Effector memory CD8-positive, alpha-beta T cell (primary cell): ENCODE results near the gene CTIF.

Source experiments
- ATAC-seq: fragments of 150-1000 bp; cut with Tn5 transposase; replicated peaks from 2 replicates; pipeline ENCODE4 v1.10.0; 2021; ENCODE audit warnings: mild to moderate bottlenecking, moderate library complexity
- DNase-seq, 3 experiments: peaks; one replicate each; pipeline ENCODE4 v3.0.0; 2021
- H3K27ac Mint-ChIP-seq, 2 donors: one replicate each; pipeline ENCODE4 v1.8.0; 2022; ENCODE audit warnings: mild to moderate bottlenecking in 2 of 2, mixed read lengths in 2 of 2, moderate library complexity in 2 of 2
- H3K27me3 Mint-ChIP-seq, 2 donors: one replicate each; pipeline ENCODE4 v1.8.0; 2022; ENCODE audit warnings: mixed read lengths in 2 of 2
- H3K36me3 Mint-ChIP-seq: one replicate; pipeline ENCODE4 v1.8.0; 2022; ENCODE audit warnings: mild to moderate bottlenecking, moderate library complexity, mixed read lengths; ENCODE audit not compliant: insufficient read depth
- H3K4me1 Mint-ChIP-seq, 2 donors: one replicate each; pipeline ENCODE4 v1.8.0; 2022; ENCODE audit warnings: low read depth in 2 of 2, mixed read lengths in 2 of 2
- H3K4me3 Mint-ChIP-seq, 2 donors: one replicate each; pipeline ENCODE4 v1.8.0; 2022; ENCODE audit warnings: mild to moderate bottlenecking in 2 of 2, mixed read lengths in 2 of 2, moderate library complexity in 2 of 2
- H3K9me3 Mint-ChIP-seq, 2 donors: one replicate each; pipeline ENCODE4 v1.8.0; 2022; ENCODE audit warnings: mixed read lengths in 2 of 2

The CTIF gene

DNA sequence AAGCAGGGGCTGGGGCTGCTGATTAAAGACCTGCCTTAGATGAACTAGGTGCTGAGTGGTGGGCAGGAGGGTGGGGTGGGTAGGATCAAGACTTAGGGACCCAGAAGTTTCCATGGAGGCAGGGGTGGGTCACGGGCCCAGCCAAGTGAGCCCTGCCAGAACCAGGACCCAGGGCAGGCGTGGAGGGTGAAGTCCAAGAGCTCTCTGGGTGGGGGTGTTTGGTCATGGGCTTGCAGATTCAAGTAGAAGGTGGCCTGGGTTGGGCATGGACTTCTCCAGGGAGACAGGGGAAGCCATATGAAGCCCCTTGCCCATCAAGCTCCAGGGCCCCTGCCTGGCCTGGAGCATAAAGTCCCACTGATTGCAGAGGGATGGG is 243.1 kb downstream of the CTIF start:
- no peak for DNase-seq

DNA sequence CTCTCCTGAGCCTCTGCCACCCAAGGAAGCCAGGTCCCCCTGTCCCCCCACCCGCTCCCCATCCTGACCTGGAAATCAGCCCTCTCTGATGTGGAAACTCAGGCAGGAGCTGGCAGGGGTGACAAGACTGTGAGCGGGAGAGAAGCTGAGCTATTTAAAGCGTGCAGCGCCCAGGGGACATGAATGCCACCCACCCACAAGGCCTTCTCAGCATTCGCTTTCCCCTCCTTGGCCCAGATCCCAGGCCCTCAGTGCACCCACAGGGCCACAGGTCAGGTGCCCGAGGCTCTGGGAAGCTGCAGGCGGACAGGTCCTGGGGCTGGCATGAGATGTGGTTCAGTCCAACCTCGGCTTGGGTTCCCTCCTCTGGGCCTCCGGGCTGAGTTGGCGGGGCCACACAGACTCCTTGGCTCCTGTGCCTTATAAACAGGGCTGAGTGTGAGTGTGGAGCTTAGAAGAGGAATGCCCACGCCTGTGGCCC is 243.6 kb downstream of the CTIF start:
- ATAC-seq (no peak), DNase-seq (no peak)
- no peaks in the 10 kb centered on the region for H3K27me3 Mint-ChIP-seq
- no peak overlapping the region for H3K4me3 Mint-ChIP-seq
- no peak overlapping the region for H3K27ac Mint-ChIP-seq
- H3K4me1 Mint-ChIP-seq: peaks cover 25 to 27% of the 10 kb centered on the region in 2 donors
- no peaks in the 10 kb centered on the region for H3K9me3 Mint-ChIP-seq
- peaks cover 4% of the 10 kb centered on the region for H3K36me3 Mint-ChIP-seq

More for the DNA sequence above, 243.1 kb downstream of the CTIF start:
- no peak overlapping the region for H3K4me3 Mint-ChIP-seq
- H3K4me1 Mint-ChIP-seq: peaks cover 29 to 32% of the 10 kb centered on the region in 2 donors
- no peak overlapping the region for H3K27ac Mint-ChIP-seq
- no peaks in the 10 kb centered on the region for H3K9me3 Mint-ChIP-seq
- peaks cover 4% of the 10 kb centered on the region for H3K36me3 Mint-ChIP-seq
- ATAC-seq: no peak
- H3K27me3 Mint-ChIP-seq: no peaks in the 10 kb centered on the region

DNA sequence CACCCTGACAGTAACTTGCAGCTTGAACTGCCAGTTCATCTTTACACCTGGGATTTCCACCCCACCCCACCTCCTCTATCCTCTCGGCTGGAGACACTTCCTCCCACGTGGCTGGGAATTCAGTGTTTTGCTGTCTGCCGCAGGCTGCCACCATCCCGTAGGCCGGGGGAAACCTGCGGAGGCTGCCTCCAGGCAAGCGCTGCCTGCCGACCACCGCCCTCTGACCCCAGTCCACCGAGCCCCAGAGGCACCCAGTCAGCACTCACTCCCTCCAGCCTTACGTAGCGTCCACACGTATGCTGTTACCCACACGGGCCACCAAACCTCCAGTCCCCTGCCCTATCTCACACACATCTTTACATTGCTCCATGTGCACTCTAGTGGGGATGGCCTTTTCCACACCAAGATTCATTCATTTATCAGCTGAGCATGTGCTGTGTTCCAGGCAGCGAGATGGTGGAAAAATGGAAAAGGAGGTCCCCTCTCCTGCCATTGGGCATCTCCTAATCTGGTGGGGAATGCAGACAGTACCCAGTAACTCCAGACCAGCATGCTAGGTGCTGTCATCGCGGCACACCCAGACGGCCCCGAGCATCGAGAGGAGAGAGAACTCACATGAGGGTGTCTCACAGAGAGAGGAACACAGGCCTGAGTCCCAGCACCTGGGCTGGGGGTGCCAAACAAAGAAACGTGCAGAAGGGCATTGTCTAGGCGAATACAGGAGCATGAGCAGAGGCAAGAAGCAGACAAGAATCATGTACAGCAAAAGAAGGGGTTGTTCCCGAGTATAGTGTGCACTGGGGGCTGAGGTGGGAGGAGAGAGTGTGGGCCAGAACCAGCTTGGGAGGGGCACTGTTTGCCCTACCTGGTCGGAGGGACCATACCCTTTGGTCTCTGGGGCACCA is 245.0 kb downstream of the CTIF start:
- Mint-ChIP-seq H3K4me3 (peak overlapping the region; percentile 26 to 44), H3K27me3 (no peaks in the 10 kb centered on the region), H3K27ac (peak overlapping the region; percentile 81 to 95), H3K36me3 (peaks cover 4% of the 10 kb centered on the region), H3K4me1 (peaks cover 21 to 26% of the 10 kb centered on the region in 2 donors), H3K9me3 (no peaks in the 10 kb centered on the region)
- DNase-seq: no peak
- no peak for ATAC-seq

DNA sequence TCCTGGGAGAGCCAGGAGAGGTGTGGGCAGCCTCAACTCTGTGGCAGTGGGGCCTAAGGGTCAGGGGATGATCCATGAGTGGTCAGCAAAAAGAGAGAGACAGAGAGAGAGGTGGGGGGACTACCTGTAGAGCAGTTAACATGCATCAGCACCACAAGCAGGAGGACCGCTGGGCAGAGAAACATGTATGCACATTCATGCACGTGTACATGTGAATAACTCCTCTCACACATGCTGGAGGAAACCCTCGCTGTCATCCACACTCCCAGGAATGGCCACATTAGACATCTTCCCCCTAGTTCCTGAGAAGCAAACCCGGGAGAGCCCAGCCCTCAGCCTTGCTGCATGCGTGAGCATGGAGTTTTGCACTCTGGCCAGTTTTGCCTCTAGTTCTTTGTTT is 245.8 kb downstream of the CTIF start:
- Mint-ChIP-seq H3K27ac (peak overlapping the region; percentile 81 to 95), H3K36me3 (peaks cover 4% of the 10 kb centered on the region), H3K4me1 (peaks cover 21 to 26% of the 10 kb centered on the region in 2 donors), H3K9me3 (no peaks in the 10 kb centered on the region), H3K27me3 (no peaks in the 10 kb centered on the region), H3K4me3 (peak overlapping the region; percentile 5 to 44)
- DNase-seq (no peak), ATAC-seq (peak; percentile 11)

DNA sequence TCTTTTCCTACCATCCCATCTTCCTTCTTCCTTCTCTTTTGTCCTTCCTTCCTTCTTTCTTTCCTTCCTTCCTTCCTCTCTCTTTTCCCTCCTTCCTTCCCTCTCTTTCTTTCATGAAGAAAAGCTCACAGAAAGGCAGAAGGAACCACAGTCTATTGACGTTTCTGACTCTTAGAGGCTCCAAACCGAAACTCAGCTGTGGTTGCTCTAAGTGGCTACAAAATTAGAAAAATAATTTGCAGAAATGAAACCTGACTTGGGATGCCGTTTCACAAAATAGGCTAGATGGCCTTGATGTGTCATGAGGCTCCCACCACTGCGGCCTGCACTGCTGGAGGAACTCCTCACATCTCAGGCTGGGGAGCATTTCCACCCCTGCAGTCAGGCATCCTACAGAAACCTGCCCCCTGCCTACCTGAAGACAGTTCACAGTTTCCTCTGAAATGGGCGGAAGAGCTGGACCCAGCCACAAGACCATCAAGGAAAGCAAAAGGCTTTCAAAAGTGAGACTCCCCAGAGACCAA is 246.3 kb downstream of the CTIF start:
- Mint-ChIP-seq H3K4me3 (peak overlapping the region; percentile 5 to 44), H3K4me1 (peaks cover 21 to 26% of the 10 kb centered on the region in 2 donors), H3K27me3 (no peaks in the 10 kb centered on the region), H3K36me3 (peaks cover 4% of the 10 kb centered on the region), H3K27ac (peak overlapping the region; percentile 81 to 95), H3K9me3 (no peaks in the 10 kb centered on the region)
- ATAC-seq (peak; percentile 88), DNase-seq (peak; percentile 13 to 24 (median 14))

DNA sequence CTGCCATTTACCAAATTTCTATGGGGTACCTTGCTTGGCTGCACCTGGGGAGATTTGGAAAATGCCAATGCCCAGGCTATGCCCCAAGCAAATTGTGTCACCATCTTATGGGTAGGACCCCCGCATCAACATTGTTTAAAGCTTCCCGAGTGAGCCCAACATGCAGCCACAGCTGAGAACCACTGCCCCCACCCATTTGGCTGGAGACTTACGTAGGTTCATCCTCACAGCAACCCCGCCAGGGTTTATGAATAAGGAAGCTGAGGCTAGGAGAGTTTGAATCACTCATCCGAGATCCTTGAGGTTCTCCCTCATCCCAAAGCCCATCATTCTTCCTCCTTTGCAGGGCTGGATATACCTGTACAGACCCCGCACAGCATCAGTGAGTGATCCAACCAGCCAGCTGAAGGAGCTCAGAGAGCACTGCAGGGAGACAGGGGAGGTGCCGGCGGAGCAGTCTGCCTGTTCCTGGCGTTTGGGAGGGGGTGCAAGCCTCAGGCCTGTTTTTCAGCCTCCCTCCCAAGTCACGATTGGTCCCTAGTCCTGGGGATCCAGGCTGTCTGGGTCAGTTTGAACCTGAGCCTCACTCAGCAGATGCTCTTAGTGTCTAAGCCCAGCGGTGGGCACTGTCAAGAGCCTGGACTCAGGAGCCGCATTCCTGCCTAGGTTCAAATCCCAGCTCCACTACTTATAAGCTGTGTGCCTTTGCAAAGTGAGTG is 247.1 kb downstream of the CTIF start:
- H3K4me1 Mint-ChIP-seq: peaks cover 22 to 26% of the 10 kb centered on the region in 2 donors
- ATAC-seq (no peak), DNase-seq (no peak)
- H3K9me3 Mint-ChIP-seq: no peaks in the 10 kb centered on the region
- peaks cover 4% of the 10 kb centered on the region for H3K36me3 Mint-ChIP-seq
- H3K27me3 Mint-ChIP-seq: no peaks in the 10 kb centered on the region
- H3K27ac Mint-ChIP-seq: peak overlapping the region; percentile 81 to 95
- H3K4me3 Mint-ChIP-seq: no peak overlapping the region

DNA sequence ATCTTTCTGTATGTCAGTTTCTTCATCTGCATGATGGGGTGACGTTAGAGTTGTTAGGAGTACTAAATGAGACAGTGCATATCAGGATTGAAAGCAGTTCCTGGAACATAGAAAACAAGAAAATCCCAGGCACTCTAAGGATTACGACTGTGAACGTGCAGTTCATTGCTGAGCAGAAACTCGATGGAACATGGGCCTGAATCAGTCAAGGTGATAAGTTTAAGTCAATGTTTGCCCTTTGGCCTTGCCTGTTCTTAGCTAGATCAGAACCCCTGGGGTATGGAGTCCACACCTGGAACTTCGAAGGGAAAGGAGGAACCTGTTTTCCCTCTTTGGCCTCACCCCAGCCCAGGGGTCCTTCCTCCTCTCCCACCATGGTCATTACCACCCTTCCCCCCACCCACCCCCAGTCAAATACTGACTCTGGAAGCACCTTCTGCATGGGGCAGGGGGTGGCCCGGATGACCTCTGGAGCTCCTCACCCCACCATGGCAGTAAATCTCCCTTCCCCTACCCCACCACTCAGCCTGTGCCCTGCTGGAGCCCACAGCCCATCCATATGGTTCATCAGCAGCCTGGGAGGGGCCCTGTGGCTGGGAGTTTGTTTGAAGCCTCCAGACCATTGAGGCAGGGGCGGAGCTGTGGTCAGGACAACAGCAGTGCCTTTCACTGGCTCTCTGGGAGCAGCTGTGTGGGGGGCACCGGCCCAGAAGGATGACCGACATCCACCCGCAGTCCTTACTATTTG is 247.8 kb downstream of the CTIF start:
- DNase-seq (no peak), ATAC-seq (no peak)
- Mint-ChIP-seq H3K4me1 (peaks cover 25 to 26% of the 10 kb centered on the region in 2 donors), H3K27me3 (no peaks in the 10 kb centered on the region), H3K27ac (peak overlapping the region; percentile 59 to 81), H3K36me3 (peaks cover 4% of the 10 kb centered on the region), H3K9me3 (no peaks in the 10 kb centered on the region), H3K4me3 (no peak overlapping the region)

DNA sequence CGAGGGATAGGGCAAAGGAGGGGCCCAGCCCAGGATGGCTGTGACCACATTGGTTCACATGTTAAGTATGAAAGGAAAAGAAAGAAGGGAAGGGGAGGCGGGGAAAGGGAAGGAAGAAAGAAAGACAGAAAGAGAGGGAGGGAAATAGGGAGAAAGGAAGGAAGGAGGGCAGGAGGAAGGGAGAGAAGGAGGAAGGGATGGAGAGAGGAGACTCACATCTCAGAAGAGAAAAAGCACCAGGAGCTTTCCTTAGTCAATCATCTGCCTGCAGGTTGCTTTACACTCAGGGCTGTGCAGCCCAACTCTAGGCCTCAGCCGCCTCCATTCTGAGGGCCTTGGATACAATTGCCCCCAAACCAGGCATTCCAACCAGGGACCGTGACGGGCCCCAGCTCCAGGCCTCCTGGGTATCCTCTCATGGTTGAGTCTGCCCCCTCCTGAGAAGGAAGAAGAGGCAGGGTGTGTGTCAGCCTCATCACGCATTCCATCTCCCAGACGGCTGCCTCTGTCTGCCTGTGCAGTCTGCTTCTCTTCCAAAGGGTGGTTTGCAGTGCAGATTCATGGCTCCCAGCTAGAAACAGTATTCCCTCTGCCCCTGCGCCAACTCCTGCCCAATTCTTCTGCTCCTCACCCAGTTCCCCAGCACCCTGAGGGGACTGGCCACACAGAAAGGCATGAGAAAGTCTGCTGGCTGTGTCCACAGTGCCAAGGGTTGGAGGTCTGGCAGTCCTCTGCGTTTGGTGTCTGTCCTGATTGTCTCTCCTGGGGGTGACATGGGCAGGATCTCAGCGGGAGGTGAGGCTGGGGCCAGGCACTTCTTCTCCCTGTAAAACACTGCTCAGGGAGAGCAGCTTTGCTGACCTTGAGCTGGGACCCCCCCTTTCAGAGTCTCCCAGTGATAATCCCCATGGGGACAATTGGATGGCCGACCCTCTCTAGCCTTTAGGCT is 248.6 kb downstream of the CTIF start:
- Mint-ChIP-seq H3K9me3 (no peaks in the 10 kb centered on the region), H3K27me3 (no peaks in the 10 kb centered on the region), H3K4me3 (no peak overlapping the region), H3K36me3 (no peaks in the 10 kb centered on the region), H3K4me1 (peaks cover 26 to 28% of the 10 kb centered on the region in 2 donors), H3K27ac (peak overlapping the region in 1 of 2 donors; percentile 26)
- DNase-seq (no peak), ATAC-seq (no peak)

DNA sequence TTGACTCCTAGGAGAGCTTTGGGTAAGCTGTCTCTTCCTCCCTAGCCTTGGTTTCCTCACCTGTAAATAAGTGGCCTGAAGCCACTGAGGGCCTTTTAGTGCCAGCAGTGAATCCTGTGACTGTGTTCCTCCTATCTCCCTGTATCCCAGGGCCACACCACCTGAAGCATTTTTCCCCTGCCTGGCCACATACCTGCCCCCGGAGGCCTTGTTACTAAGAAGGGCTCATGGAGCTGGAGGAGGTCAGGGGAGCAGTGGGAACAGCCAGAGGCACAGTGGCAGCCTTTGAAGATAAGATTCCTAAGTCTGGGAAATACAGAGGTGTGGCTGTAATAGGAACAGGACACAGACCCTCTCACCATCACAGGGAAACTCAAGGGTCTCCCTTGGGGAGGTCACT is 249.5 kb downstream of the CTIF start:
- no peak for ATAC-seq
- H3K4me1 Mint-ChIP-seq: peaks cover 24 to 26% of the 10 kb centered on the region in 2 donors

DNA sequence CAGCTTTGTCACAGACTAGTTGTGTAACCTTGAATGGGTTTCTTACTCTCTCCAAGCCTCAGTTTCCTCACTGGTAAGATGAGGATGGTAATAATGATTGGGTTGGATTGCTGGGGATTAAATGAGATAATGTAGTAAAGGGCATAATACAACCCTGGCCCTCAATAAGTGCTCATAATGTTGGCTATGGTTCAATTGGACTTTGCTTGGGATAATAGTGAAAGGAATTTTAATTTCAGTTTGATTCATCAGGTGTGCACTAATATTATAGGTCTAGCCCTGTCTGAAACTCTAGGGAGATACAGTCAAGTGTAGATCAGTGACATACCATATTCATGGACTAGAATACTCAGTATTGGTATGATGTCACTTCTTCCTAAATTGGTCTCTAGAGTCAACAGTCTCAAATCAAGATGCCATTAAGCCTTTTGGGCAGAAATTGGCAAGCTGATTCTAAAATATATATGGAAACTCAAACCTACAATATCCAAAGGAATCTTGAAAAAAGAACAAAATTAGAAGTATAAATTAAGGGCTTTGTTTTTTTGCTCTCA is 250.5 kb downstream of the CTIF start:
- no peak for ATAC-seq
- H3K27ac Mint-ChIP-seq: no peak overlapping the region
- H3K9me3 Mint-ChIP-seq: no peaks in the 10 kb centered on the region
- H3K27me3 Mint-ChIP-seq: no peaks in the 10 kb centered on the region
- no peak for DNase-seq
- no peak overlapping the region for H3K4me3 Mint-ChIP-seq
- no peaks in the 10 kb centered on the region for H3K36me3 Mint-ChIP-seq
- peaks cover 18% of the 10 kb centered on the region in 2 donors for H3K4me1 Mint-ChIP-seq

More for the DNA sequence above, 249.5 kb downstream of the CTIF start:
- no peaks in the 10 kb centered on the region for H3K9me3 Mint-ChIP-seq
- H3K36me3 Mint-ChIP-seq: no peaks in the 10 kb centered on the region
- H3K27ac Mint-ChIP-seq: peak overlapping the region in 1 of 2 donors; percentile 26
- H3K27me3 Mint-ChIP-seq: no peaks in the 10 kb centered on the region
- no peak for DNase-seq
- no peak overlapping the region for H3K4me3 Mint-ChIP-seq

DNA sequence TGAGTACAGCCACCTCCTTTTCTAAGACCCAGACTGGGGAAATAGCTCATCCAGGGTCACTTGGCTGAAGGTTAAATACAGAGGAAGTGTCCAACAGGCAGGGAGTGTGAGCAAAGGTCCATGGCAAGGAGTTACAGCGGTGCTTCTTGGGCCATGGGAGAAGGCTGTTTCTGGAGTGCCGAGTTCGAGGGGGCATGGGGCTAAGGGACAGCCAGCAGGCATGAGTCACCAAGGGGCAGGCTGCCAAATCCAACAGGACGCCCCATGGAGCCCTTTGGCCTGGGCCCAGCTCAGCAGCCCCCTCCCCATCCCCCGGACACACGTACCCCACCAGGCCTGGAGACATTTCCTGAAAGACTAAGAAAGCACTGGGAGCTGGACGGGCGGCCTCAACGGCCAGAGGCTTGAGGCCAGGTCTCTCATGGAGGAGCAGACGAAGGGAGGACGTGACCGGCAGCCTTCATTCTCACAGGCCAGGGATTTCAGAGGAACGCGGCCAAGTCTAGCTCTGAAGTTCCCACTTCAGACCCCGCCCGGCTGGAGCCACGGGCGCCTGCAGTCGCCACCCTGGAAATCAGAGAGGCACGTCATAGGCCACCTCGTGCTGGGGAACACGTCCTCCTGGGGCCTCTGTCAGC is 251.5 kb downstream of the CTIF start:
- no peaks in the 10 kb centered on the region for H3K27me3 Mint-ChIP-seq
- H3K4me1 Mint-ChIP-seq: peaks cover 9 to 12% of the 10 kb centered on the region in 2 donors
- H3K9me3 Mint-ChIP-seq: no peaks in the 10 kb centered on the region
- no peak for ATAC-seq
- no peak overlapping the region for H3K27ac Mint-ChIP-seq
- H3K4me3 Mint-ChIP-seq: no peak overlapping the region
- no peak for DNase-seq
- no peaks in the 10 kb centered on the region for H3K36me3 Mint-ChIP-seq
